Stimulated activated CD4-positive, alpha-beta T cell treated with anti-CD3 and anti-CD28 coated beads, TNF-alpha, amount 100 ng/mL, for 1 hour (primary cell): ENCODE results near the gene DACH1.
"Not testable (repeated sequence)": the region's sequence is repeated elsewhere in the genome, so short reads cannot be mapped to it uniquely, and the experiment has no call there.

Experiments
- DNase-seq, 3 donors: peaks; one replicate each; pipeline ENCODE4 v3.0.0-alpha.2; 2020; ENCODE audit warnings: low read depth in 3 of 3, low spot score in 1 of 3

Gene DACH1

DNA sequence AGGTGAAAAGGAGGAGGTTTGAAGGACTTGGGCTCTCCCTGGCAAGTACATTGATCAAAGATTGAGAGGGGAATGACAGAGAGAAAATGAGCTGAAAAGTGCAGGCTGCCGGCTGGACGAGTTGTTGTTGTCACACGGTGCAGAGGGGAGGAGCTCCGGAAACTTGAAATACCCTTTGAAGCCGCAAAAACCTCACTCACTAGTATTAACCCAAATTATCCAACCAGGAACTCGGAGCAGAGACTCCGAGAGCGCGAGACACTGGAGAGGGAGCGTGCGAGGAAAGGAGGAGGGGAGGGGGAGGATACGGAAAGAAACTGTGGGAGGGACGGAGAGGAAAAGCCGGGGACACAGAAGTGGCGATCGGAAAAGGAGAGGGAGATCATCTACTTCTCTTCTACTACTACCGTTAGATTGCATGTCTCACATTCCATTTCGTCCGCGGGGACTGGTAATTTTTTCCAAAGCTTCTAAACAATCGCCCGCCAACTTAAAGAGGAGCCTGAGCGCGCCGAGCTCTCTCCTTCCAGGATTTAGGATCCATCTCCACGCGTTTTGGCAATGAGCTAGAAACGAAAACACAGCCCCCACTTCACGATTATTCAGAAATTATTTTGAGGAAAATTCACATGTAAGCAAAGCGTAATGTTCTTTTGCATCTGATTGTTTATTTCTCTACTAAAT is at the start of gene DACH1:
Gene DACH1 (minus strand): TSS at position 74 of the 684 bp plus-strand sequence.
- DNase-seq, result no peak

DNA sequence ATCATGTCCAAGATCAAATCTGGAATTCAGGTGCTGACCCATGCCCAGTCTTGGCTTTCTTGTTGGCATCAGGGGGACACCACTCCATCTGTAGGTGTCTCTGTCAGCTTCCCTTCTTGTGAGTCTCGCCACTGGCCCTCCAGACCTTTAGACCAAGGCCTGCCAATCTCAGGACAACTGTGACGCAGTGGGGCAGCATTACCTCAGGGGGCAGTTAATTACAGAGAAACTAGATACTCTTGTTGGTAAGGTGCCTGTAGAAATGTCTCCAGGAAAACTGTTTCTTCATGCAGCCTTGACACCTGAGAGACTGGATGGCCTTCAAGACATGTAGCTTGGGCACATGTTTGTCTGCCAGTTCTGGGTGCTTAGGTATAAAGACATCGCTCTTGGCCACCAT is 46.7 kb upstream of the DACH1 start:
- DNase-seq, result no peak

DNA sequence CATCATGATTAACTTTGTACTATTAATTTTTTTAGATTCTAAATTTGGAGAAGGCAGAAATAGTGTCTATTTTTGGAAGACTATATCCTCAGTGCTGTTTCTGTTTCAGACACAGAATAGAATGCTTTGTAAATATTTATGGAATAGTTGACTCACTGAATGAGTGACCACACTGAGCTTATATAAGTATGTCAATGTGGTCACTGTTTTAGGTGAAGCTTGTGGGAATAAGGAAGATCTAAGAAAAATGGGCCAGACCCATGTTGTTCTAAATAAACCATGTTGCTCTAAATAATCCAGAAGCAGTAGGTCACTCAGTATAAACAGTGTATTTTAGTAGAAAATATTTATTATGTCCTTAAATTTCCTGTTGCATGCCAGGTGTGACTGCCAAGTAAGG is 45.5 kb upstream of the DACH1 start:
- no peak for DNase-seq

DNA sequence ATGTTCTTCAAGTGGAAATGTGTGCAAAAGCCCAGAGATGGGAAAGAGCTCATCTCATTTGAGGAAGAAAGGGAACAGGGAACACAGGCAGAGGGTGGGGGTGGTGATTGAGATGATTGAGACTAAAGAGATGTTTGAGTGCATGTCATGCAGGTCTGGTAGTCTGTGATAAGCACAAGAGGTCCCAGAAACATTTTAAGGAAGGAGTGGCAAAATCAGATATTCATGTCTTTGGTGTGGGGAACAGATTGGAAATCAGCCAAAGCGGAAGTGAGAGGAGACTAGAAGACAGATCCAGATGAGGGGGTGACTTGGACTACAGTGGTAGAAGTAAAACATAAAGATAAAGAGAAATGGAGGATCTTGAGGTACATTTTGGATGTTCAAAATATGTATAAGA is 39.4 kb upstream of the DACH1 start:
- DNase-seq, result no peak

GRCh38 chr13:71902676-71903075 is 35.7 kb upstream of the DACH1 start:
- no peak for DNase-seq

DNA sequence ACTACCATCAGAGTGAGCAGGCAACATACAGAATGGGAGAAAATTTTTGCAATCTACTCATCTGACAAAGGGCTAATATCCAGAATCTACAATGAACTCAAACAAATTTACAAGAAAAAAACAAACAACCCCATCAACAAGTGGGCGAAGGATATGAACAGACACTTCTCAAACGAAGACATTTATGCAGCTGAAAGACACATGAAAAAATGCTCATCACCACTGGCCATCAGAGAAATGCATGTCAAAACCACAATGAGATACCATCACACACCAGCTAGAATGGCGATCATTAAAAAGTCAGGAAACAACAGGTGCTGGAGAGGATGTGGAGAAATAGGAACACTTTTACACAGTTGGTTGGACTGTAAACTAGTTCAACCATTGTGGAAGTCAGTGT is 26.5 kb upstream of the DACH1 start:
- not testable (repeated sequence) for DNase-seq

DNA sequence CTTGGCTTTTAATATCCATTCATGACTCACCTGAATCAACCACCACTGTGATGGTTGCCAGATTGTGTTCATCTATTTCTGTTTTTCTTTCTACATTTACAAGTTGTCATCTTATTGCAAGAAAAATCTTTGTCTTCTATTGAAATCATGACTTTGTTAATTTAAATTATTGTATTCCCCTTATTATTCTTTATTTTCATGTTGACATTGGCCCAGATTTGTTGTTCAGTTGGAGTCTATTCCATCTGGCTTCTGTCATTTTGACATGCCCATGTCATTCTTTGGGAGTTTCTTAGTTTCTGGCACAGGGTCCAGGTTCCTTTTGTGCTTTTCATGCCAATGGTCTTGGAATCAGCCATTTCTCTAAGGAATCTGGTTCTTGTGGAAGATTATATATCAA is 19.9 kb upstream of the DACH1 start:
- no peak for DNase-seq

GRCh38 chr13:71882120-71882519 is 15.1 kb upstream of the DACH1 start:
- DNase-seq, result no peak

- no peak for DNase-seq
Observed at GRCh38 chr13:71880753-71881541, 13.9 kb upstream of the DACH1 start.

- no peak for DNase-seq
Observed at GRCh38 chr13:71879808-71880344, 12.9 kb upstream of the DACH1 start.

DNA sequence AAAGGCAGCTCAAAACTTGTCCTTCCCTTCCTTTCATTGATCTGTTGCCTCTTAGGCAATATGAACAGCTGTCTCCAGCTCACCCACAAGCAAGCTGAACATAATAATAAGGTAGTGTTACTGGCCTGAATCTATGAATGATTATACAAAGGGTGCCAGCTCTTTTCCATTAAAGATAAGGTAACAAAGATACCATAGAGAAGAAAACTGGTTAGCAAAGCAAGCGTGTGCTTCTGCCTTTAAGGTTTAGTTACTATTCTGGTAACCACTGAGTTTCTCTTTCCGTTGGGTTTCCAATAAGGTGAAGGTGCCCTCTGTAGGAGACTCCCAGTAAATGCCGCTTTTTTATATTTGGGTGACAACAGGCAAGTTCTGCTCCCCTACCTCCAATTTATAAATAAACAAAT is 12.1 kb upstream of the DACH1 start:
- no peak for DNase-seq

DNA sequence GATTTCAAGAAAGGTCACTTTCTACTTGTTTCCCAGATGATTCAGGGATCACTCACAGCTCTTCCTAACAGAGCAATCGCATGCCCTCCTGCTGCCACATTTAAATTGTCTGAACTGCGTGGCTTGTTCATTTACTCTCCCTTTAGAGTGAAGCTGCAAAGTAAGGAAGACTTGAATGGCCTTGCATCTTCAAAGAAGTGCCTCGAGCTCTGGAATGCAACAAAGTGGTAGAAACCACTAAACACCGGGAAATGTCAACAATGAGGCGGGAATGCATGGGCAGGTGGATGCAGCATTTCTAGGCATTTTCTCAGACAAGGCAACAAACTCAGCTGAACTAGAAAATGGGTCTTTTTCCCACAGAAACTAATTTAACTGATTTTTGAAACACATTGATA is 10.3 kb upstream of the DACH1 start:
- DNase-seq, result no peak

- DNase-seq, result no peak
Observed at GRCh38 chr13:71876648-71877255, 9.7 kb upstream of the DACH1 start.

- DNase-seq, result no peak
Observed at GRCh38 chr13:71875823-71876222, 8.8 kb upstream of the DACH1 start.

- no peak for DNase-seq
Observed at GRCh38 chr13:71874458-71874857, 7.5 kb upstream of the DACH1 start.

GRCh38 chr13:71873418-71874247 is 6.6 kb upstream of the DACH1 start:
- no peak for DNase-seq

GRCh38 chr13:71871844-71872243 is 4.8 kb upstream of the DACH1 start:
- DNase-seq, result no peak

DNA sequence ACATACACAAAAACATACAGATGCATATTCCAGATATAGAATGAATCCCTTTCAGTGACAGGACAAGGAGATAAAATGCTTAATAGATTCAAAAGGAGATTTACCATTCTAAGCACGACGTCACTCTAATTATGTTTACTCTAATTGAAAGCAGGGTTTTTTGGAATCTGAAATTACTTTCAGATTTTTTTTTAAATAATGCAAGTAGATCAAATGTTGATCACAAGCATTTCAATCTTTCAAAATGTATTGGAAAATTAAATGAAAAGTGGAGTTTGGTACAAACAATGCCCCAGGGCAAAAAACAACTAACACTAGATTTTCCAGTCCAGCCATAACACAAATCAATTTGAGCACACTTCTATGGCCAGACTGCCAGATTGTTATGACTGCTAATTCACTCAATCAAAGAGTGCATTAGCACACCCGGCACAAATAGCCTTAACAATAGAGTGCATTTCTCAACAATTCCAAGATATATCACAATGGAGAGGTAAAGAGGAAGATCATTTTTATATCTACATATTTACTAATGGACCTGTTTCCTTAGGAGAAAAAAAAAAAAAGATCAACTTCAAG is 4.3 kb upstream of the DACH1 start:
- DNase-seq, result no peak

DNA sequence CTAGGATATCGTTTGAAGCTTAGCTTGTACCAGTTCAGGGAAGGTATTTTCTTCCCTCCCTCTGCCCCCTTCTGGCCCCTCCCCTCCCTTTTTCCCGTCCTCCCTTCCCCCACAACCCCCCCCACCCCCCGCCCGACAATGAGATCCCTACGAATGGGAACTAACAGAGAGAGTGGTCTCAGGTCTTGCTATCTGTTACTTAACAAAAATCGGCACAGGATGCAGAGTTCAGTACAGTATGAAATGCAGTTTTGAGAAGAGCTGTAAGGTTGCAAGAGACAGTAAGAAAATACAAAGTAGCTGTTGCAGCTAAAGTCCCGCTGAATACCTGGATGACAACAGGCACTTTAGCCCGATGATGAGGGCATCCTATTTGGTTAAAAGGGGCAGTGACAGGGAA is 3.1 kb upstream of the DACH1 start:
- no peak for DNase-seq

- DNase-seq, result no peak
Observed at GRCh38 chr13:71869274-71869673, 2.3 kb upstream of the DACH1 start.
